GM21786 (cell line): ENCODE results near the gene CIAO3.
"Not testable (repeated sequence)": the region's sequence is repeated elsewhere in the genome, so short reads cannot be mapped to it uniquely, and the experiment has no call there.

Experiments
- ATAC-seq: cut with Tn5 transposase; IDR thresholded peaks from one replicate; pipeline ENCODE4 v1.9.1; 2021; ENCODE audit not compliant: unreplicated experiment

The CIAO3 gene

GRCh38 chr16:776298-776697 is 35.5 kb upstream of the CIAO3 start:
- not testable (repeated sequence) for ATAC-seq

DNA sequence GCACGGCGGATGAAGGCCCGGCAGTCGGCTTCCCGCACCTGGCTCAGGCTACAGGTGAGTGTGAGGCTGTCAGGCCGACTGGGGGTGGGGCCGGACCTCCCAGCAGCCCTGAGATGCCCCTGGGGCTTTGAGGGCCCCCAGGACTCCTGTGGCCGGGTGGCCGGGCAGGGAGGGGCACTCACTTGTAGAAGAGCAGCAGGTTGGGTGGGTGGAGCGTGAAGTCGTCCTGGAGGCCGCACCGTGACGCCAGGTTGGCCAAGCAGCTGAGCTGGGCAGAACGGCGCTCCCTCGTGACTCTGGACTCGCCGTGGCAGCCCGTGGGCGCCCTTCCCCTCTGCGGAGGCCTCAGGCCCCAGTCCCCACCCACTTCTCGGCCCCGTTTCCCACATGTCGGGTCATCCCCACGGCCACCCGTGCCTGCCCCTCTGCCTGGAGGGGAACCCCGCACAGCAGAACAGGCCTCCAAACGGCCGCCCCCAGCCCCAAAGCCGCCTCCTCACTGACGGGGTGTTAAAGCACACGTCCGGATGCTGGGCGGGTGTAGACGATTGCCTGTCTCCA is 34.5 kb upstream of the CIAO3 start:
- no peak for ATAC-seq

DNA sequence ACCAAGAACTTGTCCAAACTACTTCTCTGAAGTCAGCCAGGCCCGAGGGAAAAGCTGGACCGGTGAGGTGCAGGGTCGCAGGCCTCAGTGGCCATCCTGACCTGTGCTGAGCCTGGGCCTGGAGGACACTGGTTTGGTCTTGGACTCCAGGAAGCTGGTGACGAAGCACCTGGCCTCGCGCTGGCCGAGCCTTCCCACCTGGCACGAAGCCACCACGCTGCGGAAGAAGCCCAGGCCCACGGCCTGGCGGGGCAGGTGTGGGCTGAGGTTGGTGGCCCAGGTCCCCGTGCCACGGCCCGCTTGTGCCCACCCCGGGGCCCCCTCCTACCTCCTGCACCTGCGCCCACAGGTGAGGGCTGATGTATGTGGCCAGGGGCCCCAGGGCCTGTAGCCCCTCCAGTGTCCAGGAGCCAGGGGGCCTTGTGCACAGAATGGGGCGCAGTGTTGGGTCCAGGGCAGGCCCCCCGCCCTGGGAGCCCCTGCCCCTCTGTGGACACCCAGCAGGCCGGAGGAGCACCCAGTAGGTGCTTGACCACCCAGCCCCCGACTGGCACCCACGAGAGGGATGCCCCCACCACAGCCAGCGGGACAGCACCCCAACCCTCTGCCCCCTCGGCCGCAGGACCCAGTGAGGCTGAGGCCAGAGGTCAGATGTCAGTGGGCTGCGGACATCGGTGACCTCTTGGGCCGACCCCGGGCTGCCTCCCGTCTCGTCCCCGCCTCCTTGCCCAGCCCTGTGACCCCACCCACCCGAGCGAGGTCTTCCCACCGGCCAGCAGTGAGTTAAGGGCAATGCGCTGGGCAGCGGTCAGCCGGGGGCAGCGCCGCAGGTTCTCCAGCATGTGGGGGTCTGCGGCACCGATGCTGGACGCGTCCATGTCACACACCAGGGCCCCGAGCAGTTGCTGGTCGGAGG is 33.5 kb upstream of the CIAO3 start:
- ATAC-seq, result no peak

DNA sequence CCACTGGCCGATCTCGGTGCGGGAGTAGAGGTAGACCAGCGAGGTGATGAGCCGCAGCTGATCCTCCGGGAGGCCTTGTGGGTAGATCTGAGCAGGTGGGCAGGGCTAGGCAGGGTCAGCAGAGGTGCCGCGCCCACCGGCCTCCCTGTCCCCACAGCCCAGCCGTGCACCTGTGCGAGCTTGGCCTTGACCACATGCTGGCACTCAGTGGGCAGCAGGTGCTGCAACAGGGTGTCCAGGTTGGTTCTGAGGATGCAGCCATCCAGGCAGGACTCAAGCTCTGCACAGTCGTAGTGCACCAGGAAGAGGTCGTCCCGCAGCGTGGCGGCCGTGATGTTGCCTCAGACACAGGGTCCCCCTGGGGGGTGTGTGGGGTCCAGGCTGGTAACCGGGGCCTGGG is 32.2 kb upstream of the CIAO3 start:
- no peak for ATAC-seq

- no peak for ATAC-seq
Measured at GRCh38 chr16:770411-770810, 29.6 kb upstream of the CIAO3 start.

DNA sequence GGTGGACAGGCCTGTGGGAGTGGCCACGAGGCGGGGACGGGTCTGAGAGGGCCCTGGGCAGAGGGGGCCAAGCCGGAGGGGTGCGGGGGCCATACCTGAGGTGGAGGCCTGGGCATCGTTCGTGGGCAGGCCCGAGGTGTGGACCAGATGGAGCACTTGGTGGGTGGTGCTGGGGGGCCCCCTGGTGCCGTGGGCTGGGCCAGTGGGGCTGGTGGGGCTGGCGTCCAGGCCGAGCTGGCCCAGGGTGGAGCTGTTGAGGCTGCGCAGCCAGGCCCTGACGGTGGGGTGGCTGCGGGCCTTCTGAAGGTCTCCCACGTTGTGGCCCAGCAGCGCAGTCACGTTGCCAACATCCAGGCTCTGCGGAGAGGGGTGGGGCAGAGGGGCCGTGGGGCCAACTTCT is 29.1 kb upstream of the CIAO3 start:
- no peak for ATAC-seq

DNA sequence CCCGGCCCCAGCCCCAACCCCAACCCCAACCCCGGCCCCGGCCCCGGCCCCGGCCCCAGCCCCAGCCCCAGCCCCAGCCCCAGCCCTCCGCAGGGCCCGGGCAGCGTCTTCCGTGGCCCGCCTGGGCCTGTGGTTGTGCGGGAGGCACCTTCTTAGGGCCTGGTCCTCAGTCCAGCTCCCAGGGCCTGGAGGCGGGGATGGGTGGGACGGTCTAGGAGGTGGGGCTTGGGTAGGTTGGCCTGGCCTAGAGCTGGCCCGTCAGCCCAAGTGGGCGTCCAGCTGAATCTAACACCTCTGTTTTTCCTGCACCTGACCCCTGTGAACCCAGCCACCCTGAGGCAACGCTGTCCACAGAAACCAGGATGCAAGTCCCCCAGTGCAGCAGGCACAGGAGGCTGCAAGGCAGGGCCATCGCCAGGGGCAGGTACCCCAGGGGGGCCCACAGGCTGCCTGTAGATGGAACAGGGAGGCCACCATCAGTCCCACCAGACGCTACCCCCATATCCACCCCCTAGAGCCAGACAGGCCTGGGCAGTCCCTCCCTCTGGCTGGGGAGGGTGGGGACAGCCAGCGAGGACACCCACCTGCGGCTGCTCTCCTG is 28.5 kb upstream of the CIAO3 start:
- ATAC-seq, result no peak

GRCh38 chr16:768428-768827 is 27.6 kb upstream of the CIAO3 start:
- no peak for ATAC-seq

- ATAC-seq, result no peak
Measured at GRCh38 chr16:767743-768235, 27.0 kb upstream of the CIAO3 start.

- ATAC-seq, result no peak
Measured at GRCh38 chr16:766820-767640, 26.2 kb upstream of the CIAO3 start.

DNA sequence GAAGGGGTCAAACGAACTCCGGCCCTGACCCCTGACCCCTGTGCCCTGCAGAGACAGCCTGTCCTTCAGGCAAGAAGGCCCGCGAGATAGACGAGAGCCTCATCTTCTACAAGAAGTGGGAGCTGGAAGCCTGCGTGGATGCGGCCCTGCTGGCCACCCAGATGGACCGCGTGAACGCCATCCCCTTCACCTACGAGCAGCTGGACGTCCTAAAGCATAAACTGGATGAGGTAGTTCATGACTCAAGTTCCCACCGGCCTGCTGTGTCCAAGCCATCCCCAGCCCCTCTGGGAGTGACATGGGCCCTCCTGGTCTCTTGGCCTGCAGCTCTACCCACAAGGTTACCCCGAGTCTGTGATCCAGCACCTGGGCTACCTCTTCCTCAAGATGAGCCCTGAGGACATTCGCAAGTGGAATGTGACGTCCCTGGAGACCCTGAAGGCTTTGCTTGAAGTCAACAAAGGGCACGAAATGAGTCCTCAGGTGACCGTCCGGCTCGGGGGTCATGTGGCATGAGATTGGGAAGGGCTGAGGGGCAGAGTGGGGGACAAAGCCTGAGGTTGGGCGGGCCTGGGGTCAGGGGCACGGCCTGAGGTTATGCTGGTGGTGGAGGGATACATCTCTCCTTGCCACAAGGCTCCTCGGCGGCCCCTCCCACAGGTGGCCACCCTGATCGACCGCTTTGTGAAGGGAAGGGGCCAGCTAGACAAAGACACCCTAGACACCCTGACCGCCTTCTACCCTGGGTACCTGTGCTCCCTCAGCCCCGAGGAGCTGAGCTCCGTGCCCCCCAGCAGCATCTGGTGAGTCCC is 25.4 kb upstream of the CIAO3 start:
- ATAC-seq, result no peak

- ATAC-seq, result no peak
Measured at GRCh38 chr16:765488-765865, 24.7 kb upstream of the CIAO3 start.

GRCh38 chr16:764848-765487 is 24.2 kb upstream of the CIAO3 start:
- no peak for ATAC-seq

GRCh38 chr16:764184-764750 is 23.5 kb upstream of the CIAO3 start:
- ATAC-seq, result no peak

DNA sequence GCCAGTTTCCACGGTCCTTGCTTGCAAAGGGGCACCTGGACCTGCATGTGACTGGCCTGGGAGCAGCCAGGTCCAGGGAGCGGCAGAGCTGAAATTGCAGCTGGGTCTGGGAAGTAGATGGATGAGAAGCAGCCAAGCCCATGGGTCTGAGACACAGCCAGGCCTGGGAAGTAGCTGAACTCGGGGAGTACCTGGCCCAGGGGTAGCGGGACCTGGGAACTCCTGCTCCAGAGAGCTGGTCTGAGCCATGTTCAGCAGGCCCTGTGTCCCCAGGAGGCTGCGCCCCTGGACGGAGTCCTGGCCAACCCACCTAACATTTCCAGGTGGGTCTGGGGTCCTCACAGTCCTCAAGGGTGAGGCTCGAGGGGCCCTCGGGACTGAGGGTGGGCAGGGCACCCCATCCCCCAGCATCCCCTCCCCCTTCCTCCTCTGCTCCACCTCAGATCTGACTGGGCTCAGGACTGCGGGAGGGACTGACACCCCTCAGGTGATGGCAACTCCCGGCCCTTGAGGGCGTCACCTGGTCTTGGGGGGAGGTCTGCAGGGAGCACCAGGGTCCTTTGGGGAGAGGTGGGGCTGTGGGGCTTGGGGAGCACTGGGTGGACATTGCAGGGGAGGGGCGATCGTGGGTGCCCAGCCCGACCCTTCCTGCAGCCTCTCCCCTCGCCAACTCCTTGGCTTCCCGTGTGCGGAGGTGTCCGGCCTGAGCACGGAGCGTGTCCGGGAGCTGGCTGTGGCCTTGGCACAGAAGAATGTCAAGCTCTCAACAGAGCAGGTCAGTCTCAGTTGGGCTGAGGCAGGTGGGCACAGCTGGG is 22.8 kb upstream of the CIAO3 start:
- no peak for ATAC-seq

GRCh38 chr16:762595-763268 is 21.9 kb upstream of the CIAO3 start:
- ATAC-seq, result no peak

DNA sequence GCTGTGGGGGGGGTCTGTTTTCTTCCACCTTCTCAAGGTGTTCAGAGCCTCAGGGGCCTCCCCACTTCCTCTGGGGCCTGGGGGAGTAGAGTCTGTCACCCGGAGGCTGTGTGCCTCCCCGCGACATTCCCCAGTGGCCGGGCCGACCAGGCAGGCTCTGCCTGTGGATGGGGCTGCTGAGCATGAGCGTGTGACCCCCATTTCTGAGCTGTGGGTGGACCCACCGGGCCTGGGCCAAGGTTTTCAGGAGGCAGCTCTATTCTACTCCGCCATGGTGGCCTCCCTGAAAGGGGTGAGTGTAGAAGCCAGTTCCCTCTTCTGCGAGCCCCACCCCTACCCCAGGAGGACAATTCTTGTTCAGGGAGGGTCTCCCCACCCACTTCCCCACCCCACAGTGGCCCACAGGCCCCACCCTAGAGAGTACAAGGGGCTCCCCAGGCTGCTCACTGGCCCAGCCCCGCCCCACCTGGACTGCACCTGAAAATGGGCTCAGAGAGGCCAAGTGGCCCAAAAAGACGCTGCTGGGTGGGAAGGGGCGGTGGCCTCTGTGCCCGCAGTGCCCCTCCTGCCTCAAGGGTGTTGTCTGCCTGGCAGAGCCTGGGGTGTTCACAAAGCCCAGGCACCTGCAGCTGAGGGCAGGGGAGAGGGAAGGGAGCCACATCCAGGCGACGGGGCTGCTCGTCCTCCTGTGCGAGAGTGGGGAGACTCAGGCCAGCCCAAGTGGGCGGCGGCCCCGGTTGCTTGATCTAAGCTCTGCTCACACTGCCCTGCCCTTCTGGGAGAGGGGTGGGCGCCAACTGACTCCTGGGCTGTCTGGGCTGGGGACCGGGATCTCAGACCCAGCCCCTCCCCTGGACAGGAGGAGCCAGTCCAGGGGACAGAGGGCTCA is 21.1 kb upstream of the CIAO3 start:
- no peak for ATAC-seq
